Left ventricle myocardium inferior (tissue), 1 donor: ENCODE measurements around the gene ABHD17A. TPM values are rescaled to one million over a fixed set of nuclear protein-coding genes. Genes with fewer than 3 reads are reported as not detected.

Experiments
- DNase-seq: peaks from one replicate; pipeline ENCODE4 v3.0.0-alpha.2; 2020
- H3K27ac ChIP-seq: fragments of 200-600 bp; replicated peaks from 2 replicates; pipeline ENCODE4 v1.8.0; 2021
- H3K27me3 ChIP-seq: fragments of 200-600 bp; 2 replicates; pipeline ENCODE4 v1.8.0; 2021; ENCODE audit warnings: low read depth
- H3K36me3 ChIP-seq: fragments of 200-600 bp; 2 replicates; pipeline ENCODE4 v1.8.0; 2021
- H3K4me1 ChIP-seq: fragments of 200-600 bp; 2 replicates; pipeline ENCODE4 v1.8.0; 2021
- H3K4me3 ChIP-seq: fragments of 200-600 bp; 2 replicates; pipeline ENCODE4 v1.8.0; 2021; ENCODE audit warnings: mild to moderate bottlenecking, moderate library complexity
- H3K9me3 ChIP-seq: fragments of 200-600 bp; replicated peaks from 2 replicates; pipeline ENCODE4 v1.8.0; 2021
- CTCF ChIP-seq: fragments of 200-600 bp; IDR thresholded peaks from 2 replicates; pipeline ENCODE4 v1.8.0; 2021; ENCODE audit warnings: antibody characterized with exemption, mild to moderate bottlenecking, borderline replicate concordance
- intact Hi-C: fragments of 100-400 bp; cut with micrococcal nuclease; formaldehyde crosslinking; loops from one replicate; pipeline ENCODE4 v1.11.0; 2022
- total RNA-seq: library from RNA; stranded (reverse); fragmentation: NEBNext Ultra II Directional; extraction: Animal tissue kit (Norgen Biotek cat#: 25700); gene quantifications from one replicate; pipeline ENCODE4 v1.2.1, GENCODE V29; 2021
- donor health status: DM: no; HTN: yes; CAD: no; lungs with severe emphysema.

Gene ABHD17A
- total RNA-seq, 1 donor from 2014 or later = 55.6 TPM

GRCh38 chr19:1860821-1861598 is 24.3 kb downstream of the ABHD17A start:
- no peak for DNase-seq
- TF ChIP-seq CTCF = no peak
- peaks cover 79% of the 10 kb centered on the region for H3K4me1 ChIP-seq
- no peaks in the 10 kb centered on the region for H3K27me3 ChIP-seq
- peak overlapping the region; percentile 96 for H3K4me3 ChIP-seq
- H3K27ac ChIP-seq = peak overlapping the region; percentile 95
- intact Hi-C loops = no loop called here
- no peaks in the 10 kb centered on the region for H3K9me3 ChIP-seq
- H3K36me3 ChIP-seq = no peaks in the 10 kb centered on the region

GRCh38 chr19:1860042-1860775 is 25.1 kb downstream of the ABHD17A start:
- intact Hi-C loops = no loop called here
- TF ChIP-seq CTCF = no peak
- no peaks in the 10 kb centered on the region for H3K27me3 ChIP-seq
- H3K36me3 ChIP-seq = no peaks in the 10 kb centered on the region
- no peak for DNase-seq
- no peaks in the 10 kb centered on the region for H3K9me3 ChIP-seq
- peaks cover 85% of the 10 kb centered on the region for H3K4me1 ChIP-seq
- peak overlapping the region; percentile 36 for H3K27ac ChIP-seq
- no peak overlapping the region for H3K4me3 ChIP-seq

GRCh38 chr19:1859331-1859781 is 25.9 kb downstream of the ABHD17A start:
- no peak overlapping the region for H3K4me3 ChIP-seq

GRCh38 chr19:1858412-1859081 is 26.7 kb downstream of the ABHD17A start:
- no peak for TF ChIP-seq CTCF
- Histone ChIP-seq H3K27ac (peak overlapping the region; percentile 96), H3K36me3 (no peaks in the 10 kb centered on the region), H3K27me3 (no peaks in the 10 kb centered on the region), H3K4me3 (no peak overlapping the region), H3K9me3 (no peaks in the 10 kb centered on the region), H3K4me1 (peaks cover 90% of the 10 kb centered on the region)
- DNase-seq = no peak
- intact Hi-C loops = no loop called here

More at GRCh38 chr19:1859331-1859781, 25.9 kb downstream of the ABHD17A start:
- H3K36me3 ChIP-seq = no peaks in the 10 kb centered on the region
- H3K27me3 ChIP-seq = no peaks in the 10 kb centered on the region
- no peak for DNase-seq
- intact Hi-C loops = no loop called here
- peak overlapping the region; percentile 36 for H3K27ac ChIP-seq
- no peaks in the 10 kb centered on the region for H3K9me3 ChIP-seq
- peaks cover 85% of the 10 kb centered on the region for H3K4me1 ChIP-seq
- no peak for TF ChIP-seq CTCF

- H3K4me3 ChIP-seq = peak overlapping the region; percentile 69
- no peak for DNase-seq
- peak overlapping the region; percentile 96 for H3K27ac ChIP-seq
- H3K4me1 ChIP-seq = peaks cover 96% of the 10 kb centered on the region
- H3K27me3 ChIP-seq = no peaks in the 10 kb centered on the region
- no peaks in the 10 kb centered on the region for H3K36me3 ChIP-seq
- no peak for TF ChIP-seq CTCF
- no peaks in the 10 kb centered on the region for H3K9me3 ChIP-seq
- intact Hi-C loops = no loop called here
Measured at GRCh38 chr19:1857648-1858326, 27.5 kb downstream of the ABHD17A start.
